Inferior parietal cortex (tissue), 1 donor: ENCODE data around the gene ELN.

Experiments
- DNase-seq: peaks from one replicate; pipeline ENCODE4 v3.0.0-alpha.2; 2016; ENCODE audit errors: extremely low spot score

Gene ELN

GRCh38 chr7:74093671-74094223 lies 65.8 kb downstream of the ELN start:
- no peak for DNase-seq

- DNase-seq, result peak; percentile 31
Observed at GRCh38 chr7:74094224-74095101, 66.5 kb downstream of the ELN start.

GRCh38 chr7:74095135-74095534 lies 67.2 kb downstream of the ELN start:
- no peak for DNase-seq

- no peak for DNase-seq
Observed at GRCh38 chr7:74097937-74098614, 70.1 kb downstream of the ELN start.

- DNase-seq, result no peak
Observed at GRCh38 chr7:74099031-74099430, 71.1 kb downstream of the ELN start.

GRCh38 chr7:74101061-74101681 lies 73.2 kb downstream of the ELN start:
- no peak for DNase-seq

- DNase-seq, result no peak
Observed at GRCh38 chr7:74103219-74103772, 75.3 kb downstream of the ELN start.

GRCh38 chr7:74104702-74105101 lies 76.7 kb downstream of the ELN start:
- no peak for DNase-seq

- DNase-seq, result no peak
Observed at GRCh38 chr7:74105992-74106391, 78.0 kb downstream of the ELN start.

- no peak for DNase-seq
Observed at GRCh38 chr7:74106846-74107245, 78.9 kb downstream of the ELN start.

- DNase-seq, result no peak
Observed at GRCh38 chr7:74115326-74115725, 87.4 kb downstream of the ELN start.

GRCh38 chr7:74116356-74116755 lies 88.4 kb downstream of the ELN start:
- DNase-seq, result no peak
